GM23248 (cell line): Measurements from ENCODE around the gene HMCES. TPM values are rescaled to one million over a fixed set of nuclear protein-coding genes. Genes with fewer than 3 reads are reported as not detected.

ENCODE experiments used
- DNase-seq: peaks from one replicate; pipeline ENCODE4 v3.0.0-alpha.2; 2015
- H2AFZ ChIP-seq: fragments of 200-600 bp; sonication (generic); 2 replicates; pipeline ENCODE4 v1.6.1; 2016; ENCODE audit warnings: antibody characterized with exemption
- H3F3A ChIP-seq: fragments of 200-600 bp; sonication (generic); 2 replicates; pipeline ENCODE4 v1.6.1; 2016; ENCODE audit warnings: mild to moderate bottlenecking, antibody characterized with exemption, mixed run types; ENCODE audit not compliant: insufficient read depth
- H3K27ac ChIP-seq: fragments of 200-600 bp; sonication (generic); 2 replicates; pipeline ENCODE4 v1.5.1; 2016; ENCODE audit warnings: mild to moderate bottlenecking
- H3K27me3 ChIP-seq: fragments of 200-600 bp; sonication (generic); replicated peaks from 2 replicates; pipeline ENCODE4 v1.6.1; 2016; ENCODE audit warnings: mild to moderate bottlenecking; ENCODE audit not compliant: insufficient read depth
- H3K36me3 ChIP-seq: fragments of 200-600 bp; sonication (generic); 2 replicates; pipeline ENCODE4 v1.6.1; 2016; ENCODE audit warnings: low read depth, mild to moderate bottlenecking
- H3K4me1 ChIP-seq: fragments of 200-600 bp; sonication (generic); 2 replicates; pipeline ENCODE4 v1.6.1; 2016; ENCODE audit warnings: mild to moderate bottlenecking; ENCODE audit not compliant: insufficient read depth
- H3K4me2 ChIP-seq: fragments of 200-600 bp; sonication (generic); one replicate; pipeline ENCODE4 v1.6.1; 2016; ENCODE audit warnings: mild to moderate bottlenecking; ENCODE audit not compliant: unreplicated experiment
- H3K4me3 ChIP-seq: fragments of 200-600 bp; sonication (generic); 2 replicates; pipeline ENCODE4 v1.5.1; 2016; ENCODE audit warnings: mild to moderate bottlenecking
- H3K79me2 ChIP-seq: fragments of 200-600 bp; sonication (generic); 2 replicates; pipeline ENCODE4 v1.6.1; 2016; ENCODE audit warnings: mild to moderate bottlenecking; ENCODE audit not compliant: insufficient read depth
- H3K9ac ChIP-seq: fragments of 200-600 bp; sonication (generic); 2 replicates; pipeline ENCODE4 v1.6.1; 2016; ENCODE audit warnings: mild to moderate bottlenecking
- H3K9me2 ChIP-seq: fragments of 200-600 bp; sonication (generic); 2 replicates; pipeline ENCODE4 v1.6.1; 2016; ENCODE audit warnings: mixed run types, mild to moderate bottlenecking, moderate library complexity; ENCODE audit not compliant: insufficient read depth
- H3K9me3 ChIP-seq: fragments of 200-600 bp; sonication (generic); one replicate; pipeline ENCODE4 v1.6.1; 2017; ENCODE audit warnings: low read depth
- H4K20me1 ChIP-seq: fragments of 200-600 bp; sonication (generic); 2 replicates; pipeline ENCODE4 v1.6.0; 2016; ENCODE audit not compliant: insufficient read depth
- EZH2 ChIP-seq: fragments of 200-600 bp; sonication (generic); IDR thresholded peaks from 2 replicates; pipeline ENCODE4 v1.6.1; 2018; ENCODE audit warnings: antibody characterized with exemption, mild to moderate bottlenecking; ENCODE audit not compliant: insufficient read depth, poor library complexity, severe bottlenecking
- EZH2phosphoT487 ChIP-seq: fragments of 200-600 bp; sonication (generic); IDR thresholded peaks from 2 replicates; pipeline ENCODE4 v1.6.1; 2018; ENCODE audit warnings: antibody characterized with exemption, moderate library complexity, mild to moderate bottlenecking, low read depth; ENCODE audit not compliant: insufficient read depth
- WGBS, 2 experiments: methylation state at CpG; one replicate each; pipeline ENCODE4 v1.1.6; 2015 to 2017; ENCODE audit warnings: low lambda C conversion rate in 2 of 2, low coverage in 1 of 2; ENCODE audit errors: missing lambda C conversion rate in 2 of 2; 5-methylcytosine and 5-hydroxymethylcytosine counted together
- in situ Hi-C: fragments of 300-500 bp; cut with MboI; formaldehyde crosslinking; loops from 2 replicates; pipeline ENCODE4 v1.15.0; 2020
- polyA plus RNA-seq: library from polyadenylated mRNA; unstranded; fragments of >200 nt; fragmentation: Nextera tagmentation; extraction: Ambion mirVana; gene quantifications from 2 replicates; pipeline ENCODE4 v1.2.1, GENCODE V29; 2016
- total RNA-seq: library from RNA; depleted of rRNA; stranded (reverse); fragments of >200 nt; shearing (Covaris generic); gene quantifications from 2 replicates; pipeline ENCODE4 v1.2.3, GENCODE V29; 2014

The HMCES gene
- total and polyA plus RNA-seq, 2 experiments from 2014 or later, result 12.5 to 33.2 TPM

DNA sequence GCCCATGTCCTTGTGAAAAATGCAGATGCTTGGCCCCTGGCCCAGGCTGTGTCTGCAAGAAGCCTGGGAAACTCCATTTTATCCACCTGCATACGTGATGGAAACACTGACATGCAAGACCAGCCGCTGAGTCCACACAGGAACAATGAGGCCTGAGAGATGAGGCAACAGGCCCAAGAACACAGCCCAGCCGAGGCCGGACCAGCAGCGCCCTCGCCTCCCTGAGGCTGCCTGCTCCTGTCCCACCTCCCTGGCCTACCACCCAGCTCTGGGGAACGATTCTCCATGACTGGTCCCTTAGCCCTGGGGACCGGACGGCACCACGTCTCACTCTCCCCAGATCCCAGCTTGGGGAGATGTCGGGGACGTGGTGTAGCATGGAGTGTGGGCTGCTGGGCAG lies 47.5 kb downstream of the HMCES start:
- Histone ChIP-seq H3K36me3 (no peaks in the 10 kb centered on the region), H3K9me3 (no peaks in the 10 kb centered on the region), H3K27me3 (no peaks in the 10 kb centered on the region), H3K27ac (no peak overlapping the region), H3K4me3 (no peak overlapping the region), H3K4me2 (no peak overlapping the region), H3K9me2 (no peaks in the 10 kb centered on the region), H3K9ac (no peak overlapping the region), H3K4me1 (no peaks in the 10 kb centered on the region), H3F3A (no peaks in the 10 kb centered on the region), H2AFZ (no peak overlapping the region), H4K20me1 (no peaks in the 10 kb centered on the region), H3K79me2 (no peaks in the 10 kb centered on the region)
- WGBS, 2 experiments, result 82 to 84% methylated on average over 12 of the region's 12 CpGs
- in situ Hi-C loops, result no loop called here
- TF ChIP-seq EZH2, result no peak
- no peak for TF ChIP-seq EZH2phosphoT487
- no peak for DNase-seq

DNA sequence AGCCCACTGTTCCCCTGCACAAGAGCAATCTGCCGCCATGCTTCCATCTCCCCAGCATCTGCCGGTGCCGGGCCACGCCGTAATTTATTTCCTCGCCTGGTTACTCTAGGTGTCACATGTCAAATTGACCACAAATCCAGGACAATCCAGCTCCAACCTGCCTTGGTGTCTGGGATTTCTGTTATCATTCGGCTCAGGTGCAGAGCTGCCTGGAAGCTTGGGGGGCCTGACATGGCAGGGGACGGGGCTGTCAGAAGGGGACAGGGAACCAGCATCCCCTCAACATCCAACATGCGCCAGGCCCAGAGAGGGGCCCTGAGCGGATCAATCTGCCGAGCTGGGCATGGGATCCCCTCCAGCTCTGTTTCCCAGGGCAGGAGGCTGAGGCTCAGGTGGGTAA lies 47.9 kb downstream of the HMCES start:
- H3K9ac ChIP-seq, result no peak overlapping the region
- no peak overlapping the region for H3K4me2 ChIP-seq
- no peaks in the 10 kb centered on the region for H3K79me2 ChIP-seq
- no peaks in the 10 kb centered on the region for H3K9me3 ChIP-seq
- in situ Hi-C loops, result no loop called here
- no peaks in the 10 kb centered on the region for H3K9me2 ChIP-seq
- DNase-seq, result no peak
- TF ChIP-seq EZH2 (no peak), EZH2phosphoT487 (no peak)
- H3K4me1 ChIP-seq, result no peaks in the 10 kb centered on the region
- no peak overlapping the region for H3K27ac ChIP-seq
- H3F3A ChIP-seq, result no peaks in the 10 kb centered on the region
- H3K4me3 ChIP-seq, result no peak overlapping the region
- no peaks in the 10 kb centered on the region for H3K36me3 ChIP-seq
- no peaks in the 10 kb centered on the region for H4K20me1 ChIP-seq
- H3K27me3 ChIP-seq, result no peaks in the 10 kb centered on the region
- 91 to 94% methylated on average over 11 of the region's 11 CpGs for WGBS, 2 experiments
- no peak overlapping the region for H2AFZ ChIP-seq

DNA sequence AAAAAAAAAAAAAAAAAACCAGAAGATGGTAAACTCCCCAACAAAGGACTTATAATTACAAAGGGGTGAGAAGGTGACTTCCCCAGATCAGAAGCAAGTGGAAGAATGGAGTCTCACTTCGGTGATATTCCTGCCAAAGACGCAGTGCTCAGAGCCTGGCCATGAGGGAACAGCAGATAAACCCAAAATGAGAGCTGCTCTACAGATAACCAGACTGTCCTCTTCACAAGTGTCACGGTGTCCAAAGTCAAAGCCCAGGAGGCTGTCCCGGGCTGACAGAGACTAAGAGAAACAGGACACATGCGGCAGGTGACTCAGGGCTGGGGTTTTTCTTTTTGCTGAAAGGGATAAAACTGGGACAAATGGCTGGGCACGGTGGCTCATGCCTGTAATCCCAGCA lies 48.8 kb downstream of the HMCES start:
- H3K27ac ChIP-seq, result no peak overlapping the region
- no peak for TF ChIP-seq EZH2phosphoT487
- TF ChIP-seq EZH2, result no peak

DNA sequence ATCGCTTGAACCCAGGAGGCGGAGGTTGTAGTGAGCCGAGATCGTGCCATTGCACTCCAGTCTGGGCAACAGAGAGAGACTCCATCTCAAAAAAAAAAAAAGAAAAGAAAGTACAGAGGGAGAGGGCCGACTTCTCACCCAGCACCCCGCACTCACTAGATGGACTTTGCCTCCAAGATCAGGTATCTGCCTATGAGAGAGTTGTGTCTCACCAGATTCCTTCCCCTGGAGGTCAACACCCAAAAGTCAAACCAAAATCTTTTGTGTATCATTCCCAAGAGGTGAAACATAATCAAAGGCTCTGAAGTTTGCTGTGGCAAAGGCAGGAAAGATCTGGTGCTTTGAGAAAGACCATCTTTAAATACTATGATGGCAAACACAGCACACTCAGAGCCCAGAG lies 51.2 kb downstream of the HMCES start:
- in situ Hi-C loops, result no loop called here
- Histone ChIP-seq H3K36me3 (no peaks in the 10 kb centered on the region), H3F3A (no peaks in the 10 kb centered on the region), H3K9ac (no peak overlapping the region), H3K79me2 (no peaks in the 10 kb centered on the region), H3K27me3 (no peaks in the 10 kb centered on the region), H2AFZ (no peak overlapping the region), H3K27ac (no peak overlapping the region), H3K9me2 (no peaks in the 10 kb centered on the region), H4K20me1 (no peaks in the 10 kb centered on the region), H3K4me3 (no peak overlapping the region), H3K4me2 (no peak overlapping the region), H3K4me1 (no peaks in the 10 kb centered on the region), H3K9me3 (no peaks in the 10 kb centered on the region)
- 91 to 96% methylated on average over 4 to 6 of the region's 6 CpGs for WGBS, 2 experiments
- DNase-seq, result no peak
- TF ChIP-seq EZH2, result no peak

More for the DNA sequence above, 48.8 kb downstream of the HMCES start:
- WGBS, 2 experiments, result 89 to 92% methylated on average over 6 of the region's 6 CpGs
- Histone ChIP-seq H4K20me1 (no peaks in the 10 kb centered on the region), H3K4me3 (no peak overlapping the region), H3K36me3 (no peaks in the 10 kb centered on the region), H3K9me3 (no peaks in the 10 kb centered on the region), H3K4me1 (no peaks in the 10 kb centered on the region), H3K9me2 (no peaks in the 10 kb centered on the region), H3K27me3 (no peaks in the 10 kb centered on the region), H3F3A (no peaks in the 10 kb centered on the region), H3K4me2 (no peak overlapping the region), H3K79me2 (no peaks in the 10 kb centered on the region), H2AFZ (no peak overlapping the region), H3K9ac (no peak overlapping the region)
- no peak for DNase-seq
- in situ Hi-C loops, result no loop called here

DNA sequence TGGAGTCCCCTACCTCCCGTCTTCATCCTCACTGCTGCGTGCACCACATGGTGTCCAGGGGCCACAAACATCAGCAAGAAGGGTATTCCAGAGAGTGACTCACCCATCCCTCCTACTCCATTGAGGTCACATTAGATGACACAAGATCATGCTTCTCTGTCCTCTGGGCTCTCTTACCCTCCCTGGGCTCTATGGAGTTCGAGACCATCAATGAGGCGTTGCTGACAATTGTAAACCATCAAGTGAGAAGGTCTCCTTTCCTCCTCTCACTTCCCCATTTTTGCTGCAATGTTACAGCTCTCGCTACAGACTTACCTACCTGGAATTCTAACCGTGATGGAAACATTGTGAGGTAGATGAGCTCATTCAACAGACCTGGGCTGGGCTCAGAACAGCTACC lies 51.7 kb downstream of the HMCES start:
- Histone ChIP-seq H3K27ac (no peak overlapping the region), H4K20me1 (no peaks in the 10 kb centered on the region), H3K4me3 (no peak overlapping the region), H3K9me2 (no peaks in the 10 kb centered on the region), H3K9me3 (no peaks in the 10 kb centered on the region), H3K36me3 (no peaks in the 10 kb centered on the region), H3K4me2 (no peak overlapping the region), H3F3A (no peaks in the 10 kb centered on the region), H3K27me3 (no peaks in the 10 kb centered on the region), H3K9ac (no peak overlapping the region), H3K4me1 (no peaks in the 10 kb centered on the region), H2AFZ (no peak overlapping the region), H3K79me2 (no peaks in the 10 kb centered on the region)
- in situ Hi-C loops, result no loop called here
- TF ChIP-seq EZH2, result no peak
- 89 to 90% methylated on average over 6 of the region's 6 CpGs for WGBS, 2 experiments
- no peak for DNase-seq
